ENCODE results near the gene TARS3. TPM values are rescaled to one million over a fixed set of nuclear protein-coding genes. Genes with fewer than 3 reads are reported as not detected.
A peak's percentile ranks its signal among the peaks of the same experiment; 100 is the strongest.

Gene TARS3
- total and polyA plus RNA-seq, 11 donors = 8.3 to 44.3 (median 32.5) TPM

- TF ChIP-seq, protein P1, sequence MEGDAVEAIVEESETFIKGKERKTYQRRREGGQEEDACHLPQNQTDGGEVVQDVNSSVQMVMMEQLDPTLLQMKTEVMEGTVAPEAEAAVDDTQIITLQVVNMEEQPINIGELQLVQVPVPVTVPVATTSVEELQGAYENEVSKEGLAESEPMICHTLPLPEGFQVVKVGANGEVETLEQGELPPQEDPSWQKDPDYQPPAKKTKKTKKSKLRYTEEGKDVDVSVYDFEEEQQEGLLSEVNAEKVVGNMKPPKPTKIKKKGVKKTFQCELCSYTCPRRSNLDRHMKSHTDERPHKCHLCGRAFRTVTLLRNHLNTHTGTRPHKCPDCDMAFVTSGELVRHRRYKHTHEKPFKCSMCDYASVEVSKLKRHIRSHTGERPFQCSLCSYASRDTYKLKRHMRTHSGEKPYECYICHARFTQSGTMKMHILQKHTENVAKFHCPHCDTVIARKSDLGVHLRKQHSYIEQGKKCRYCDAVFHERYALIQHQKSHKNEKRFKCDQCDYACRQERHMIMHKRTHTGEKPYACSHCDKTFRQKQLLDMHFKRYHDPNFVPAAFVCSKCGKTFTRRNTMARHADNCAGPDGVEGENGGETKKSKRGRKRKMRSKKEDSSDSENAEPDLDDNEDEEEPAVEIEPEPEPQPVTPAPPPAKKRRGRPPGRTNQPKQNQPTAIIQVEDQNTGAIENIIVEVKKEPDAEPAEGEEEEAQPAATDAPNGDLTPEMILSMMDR (IDR thresholded peaks at IDR 0.05) = no peak
- TF ChIP-seq POLR2A (IDR thresholded peaks at IDR 0.05) = no peak
- Histone ChIP-seq H3K4me1 (peaks cover 0 to 59% (median 26%) of the 10 kb centered on the region in 12 donors), H3K27ac (peak overlapping the region in 4 of 12 donors; percentile 9 to 38 (median 36))
Observed at GRCh38 chr15:101618851-101619614, 105.2 kb downstream of the TARS3 start.

GRCh38 chr15:101618076-101618475 lies 106.2 kb downstream of the TARS3 start:
- intact Hi-C loops (cut with DNase I) = loop anchor here in 1 of 10 donors (5.0 kb wide), 1 partner anchor 91 kb away; no protein-coding TSS in a partner anchor
- H3K4me3 ChIP-seq = no peak overlapping the region
- H3K27me3 ChIP-seq = no peaks in the 10 kb centered on the region
- peaks cover 0 to 1% (median 0%) of the 10 kb centered on the region in 12 donors for H3K9me3 ChIP-seq
- peaks cover 0 to 69% (median 35%) of the 10 kb centered on the region in 12 donors for H3K4me1 ChIP-seq
- WGBS, 4 donors = 87 to 94% (median 91%) methylated on average over 9 to 10 of the region's 10 CpGs
- H3K36me3 ChIP-seq = no peaks in the 10 kb centered on the region
- H3K27ac ChIP-seq = peak overlapping the region in 6 of 12 donors; percentile 1 to 43 (median 32)
- ATAC-seq = no peak
- no peak for DNase-seq
- TF ChIP-seq, protein P1 (IDR thresholded peaks at IDR 0.05) = no peak
- TF ChIP-seq POLR2A (IDR thresholded peaks at IDR 0.05) = no peak

More at GRCh38 chr15:101618851-101619614, 105.2 kb downstream of the TARS3 start:
- Histone ChIP-seq H3K9me3 (peaks cover 0 to 10% (median 0%) of the 10 kb centered on the region in 12 donors), H3K4me3 (no peak overlapping the region), H3K27me3 (no peaks in the 10 kb centered on the region), H3K36me3 (no peaks in the 10 kb centered on the region)
- DNase-seq = no peak
- ATAC-seq = no peak
- 71 to 77% (median 74%) methylated on average over 11 to 13 of the region's 13 CpGs for WGBS, 4 donors
- intact Hi-C loops (cut with DNase I) = loop anchor here in 1 of 10 donors (5.0 kb wide), 1 partner anchor 92 kb away; no protein-coding TSS in a partner anchor

- DNase-seq (peak in 2 of 5 donors; percentile 57 to 59), ATAC-seq (peak in 3 of 4 donors; percentile 10 to 33 (median 25))
- intact Hi-C loops (cut with DNase I) = loop anchor here in 1 of 10 donors (5.0 kb wide), 1 partner anchor 90 kb away; no protein-coding TSS in a partner anchor
- no peaks in the 10 kb centered on the region for H3K9me3 ChIP-seq
- peaks cover 0 to 75% (median 41%) of the 10 kb centered on the region in 12 donors for H3K4me1 ChIP-seq
- H3K36me3 ChIP-seq = no peaks in the 10 kb centered on the region
- H3K27ac ChIP-seq = peak overlapping the region in 6 of 12 donors; percentile 1 to 43 (median 32)
- WGBS, 4 donors = 72 to 80% (median 77%) methylated on average over 10 to 17 of the region's 17 CpGs
- TF ChIP-seq, protein P1 (IDR thresholded peaks at IDR 0.05) = no peak
- TF ChIP-seq POLR2A (IDR thresholded peaks at IDR 0.05) = no peak
- no peaks in the 10 kb centered on the region for H3K27me3 ChIP-seq
- H3K4me3 ChIP-seq = no peak overlapping the region
Observed at GRCh38 chr15:101617390-101617965, 106.8 kb downstream of the TARS3 start.

All from heart left ventricle (tissue), 16 donors.